PC-9 (cell line): ENCODE results near the gene TLR7.

Experiments used
- CTCF ChIP-seq: fragments of 200-600 bp; sonication (generic); conservative IDR thresholded peaks from 2 replicates; pipeline ENCODE4 v1.6.1; 2017; ENCODE audit warnings: mixed run types, antibody characterized with exemption, mild to moderate bottlenecking, moderate library complexity
- EZH2 ChIP-seq: fragments of 200-600 bp; sonication (generic); IDR thresholded peaks from 2 replicates; pipeline ENCODE4 v1.8.0; 2017; ENCODE audit warnings: antibody characterized with exemption, low read depth

DNA sequence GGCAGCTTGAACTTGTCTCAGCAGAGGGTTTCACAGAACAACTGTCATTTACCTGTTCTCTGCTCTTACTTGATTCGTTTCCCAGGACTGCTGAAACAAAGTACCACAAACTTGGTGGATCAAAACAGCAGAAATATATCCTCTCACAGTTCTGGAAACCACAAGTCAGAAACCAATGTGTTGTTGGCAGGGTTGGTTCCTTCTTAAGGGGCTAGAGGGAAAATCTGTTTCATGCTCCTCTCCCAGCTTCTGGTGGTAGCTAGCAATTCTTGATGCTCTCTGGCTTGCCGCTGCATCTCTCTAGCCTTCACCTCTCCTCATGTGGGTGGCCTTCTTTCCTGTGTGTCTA is 44.2 kb downstream of the TLR7 start:
- TF ChIP-seq EZH2 = no peak
- no peak for TF ChIP-seq CTCF
